NOMO-1 treated with dmso at 0.1 percent for 144 hours (cell line): Measurements from ENCODE around the gene STX7.
"Not testable (repeated sequence)": the region's sequence is repeated elsewhere in the genome, so short reads cannot be mapped to it uniquely, and the experiment has no call there.

Experiments used
- DNase-seq: peaks from one replicate; lab custom pipeline; 2025; ENCODE audit not compliant: unreplicated experiment; lab: John Stamatoyannopoulos, UW

STX7 gene, protein sequence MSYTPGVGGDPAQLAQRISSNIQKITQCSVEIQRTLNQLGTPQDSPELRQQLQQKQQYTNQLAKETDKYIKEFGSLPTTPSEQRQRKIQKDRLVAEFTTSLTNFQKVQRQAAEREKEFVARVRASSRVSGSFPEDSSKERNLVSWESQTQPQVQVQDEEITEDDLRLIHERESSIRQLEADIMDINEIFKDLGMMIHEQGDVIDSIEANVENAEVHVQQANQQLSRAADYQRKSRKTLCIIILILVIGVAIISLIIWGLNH

GRCh38 chr6:132512638-132513632 is at the start of gene STX7:
Gene STX7 (minus strand): TSS chr6:132513116. CDS start chr6:132503530, 9,586 bp downstream.
- DNase-seq = peak; percentile 82

GRCh38 chr6:132560087-132560486 is 47.2 kb upstream of the STX7 start:
- DNase-seq = not testable (repeated sequence)

DNA sequence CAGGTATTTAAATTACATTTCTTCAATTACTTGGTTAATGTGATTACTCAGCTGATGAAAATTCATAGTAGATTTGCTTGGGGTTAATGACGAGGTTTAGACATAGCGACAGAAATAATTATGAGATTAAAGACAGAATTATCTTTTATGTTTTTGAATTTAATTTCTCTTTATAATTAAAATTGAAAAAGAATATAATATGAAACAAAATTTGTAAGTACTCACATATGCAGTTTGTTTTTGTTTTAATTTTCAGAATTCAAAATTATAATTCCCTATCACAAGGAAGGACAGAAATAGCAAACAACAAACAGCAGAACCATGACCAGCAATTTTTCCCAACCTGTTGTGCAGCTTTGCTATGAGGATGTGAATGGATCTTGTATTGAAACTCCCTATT is 39.5 kb upstream of the STX7 start, which contains the start of gene TAAR8:
TAAR8 (plus strand) TSS at position 301 of the 400 bp plus-strand sequence; CDS start at position 322, 21 bp downstream.
- DNase-seq = no peak

DNA sequence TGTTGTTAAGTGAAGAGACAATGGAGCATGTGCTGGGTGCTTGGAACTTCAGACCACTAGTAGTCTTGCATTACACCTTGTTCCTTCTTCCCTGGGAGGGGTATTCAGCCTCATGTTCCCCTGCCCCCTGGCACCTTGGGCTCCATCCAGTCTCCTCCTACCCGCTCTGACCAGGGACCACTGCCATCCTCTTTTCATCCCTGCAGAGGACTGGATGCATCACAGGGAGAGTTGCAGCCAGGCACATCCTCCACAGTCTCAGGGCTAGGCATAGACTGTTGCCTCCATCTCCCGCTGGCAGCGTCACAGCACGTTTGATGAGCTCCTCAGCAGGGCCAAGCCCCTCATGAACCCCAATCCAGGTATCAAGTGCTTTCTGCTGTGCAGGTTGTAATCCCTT is 38.3 kb upstream of the STX7 start:
- DNase-seq = no peak

DNA sequence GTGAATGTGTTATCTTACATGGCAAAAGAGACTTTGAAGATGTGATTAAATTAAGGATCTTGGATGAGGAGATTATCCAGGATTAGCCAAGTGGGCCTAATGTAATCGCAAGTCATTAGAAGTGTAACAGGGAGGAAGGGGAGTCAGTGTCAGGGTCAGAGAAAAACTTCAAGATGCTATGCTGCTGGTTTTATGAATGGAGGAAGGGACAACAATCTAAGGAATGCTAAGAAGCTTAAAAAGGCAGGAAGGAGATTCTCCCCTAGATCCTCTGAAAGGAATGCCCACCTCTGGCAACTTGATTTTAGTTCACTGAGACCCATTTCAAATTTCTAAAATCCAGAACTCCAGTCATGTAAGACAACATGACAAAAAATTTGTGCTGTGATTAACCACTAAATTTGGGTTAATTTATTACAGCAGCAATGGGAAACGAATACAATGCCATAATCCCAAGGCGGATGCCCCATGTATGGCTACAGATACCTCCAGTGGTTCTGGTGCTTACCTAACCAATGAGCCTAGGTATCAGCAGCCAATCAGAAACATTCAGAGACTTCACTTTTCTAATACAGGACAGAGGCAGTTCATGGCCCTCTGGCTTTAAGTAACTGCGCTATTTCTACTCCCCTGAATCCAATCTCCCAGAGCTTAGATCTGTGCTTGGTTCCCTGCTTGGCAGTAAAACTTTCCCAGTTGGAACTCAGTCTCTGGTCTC is 36.0 kb upstream of the STX7 start:
- no peak for DNase-seq

- no peak for DNase-seq
Observed at GRCh38 chr6:132544826-132545225, 31.9 kb upstream of the STX7 start.

- no peak for DNase-seq
Observed at GRCh38 chr6:132537977-132538376, 25.1 kb upstream of the STX7 start, which contains the start of gene TAAR9. Gene TAAR9 (plus strand): TSS chr6:132538277. CDS start chr6:132538290, 13 bp downstream.

- DNase-seq = no peak
Observed at GRCh38 chr6:132537145-132537544, 24.2 kb upstream of the STX7 start.

DNA sequence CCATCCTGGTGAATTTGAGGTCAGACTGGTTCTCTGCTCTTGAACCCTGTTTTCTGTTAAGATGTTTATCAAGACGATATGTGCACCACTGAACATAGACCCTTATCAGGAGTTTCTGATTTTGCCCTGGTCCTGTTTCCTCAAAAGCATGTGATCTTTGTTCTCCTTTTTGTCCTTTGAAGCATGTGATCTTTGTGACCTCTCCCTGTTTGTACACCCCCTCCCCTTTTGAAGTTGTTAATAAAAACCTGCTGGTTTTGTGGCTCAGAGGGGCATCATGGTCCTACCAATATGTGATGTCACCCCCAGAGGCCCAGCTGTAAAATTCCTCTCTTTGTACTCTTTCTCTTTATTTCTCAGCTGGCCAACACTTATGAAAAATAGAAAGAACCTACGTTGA is 21.6 kb upstream of the STX7 start:
- not testable (repeated sequence) for DNase-seq

GRCh38 chr6:132530293-132530974 is 17.5 kb upstream of the STX7 start:
- peak; percentile 13 for DNase-seq

GRCh38 chr6:132527791-132528190 is 14.9 kb upstream of the STX7 start:
- no peak for DNase-seq

GRCh38 chr6:132526461-132526860 is 13.5 kb upstream of the STX7 start:
- DNase-seq = no peak

DNA sequence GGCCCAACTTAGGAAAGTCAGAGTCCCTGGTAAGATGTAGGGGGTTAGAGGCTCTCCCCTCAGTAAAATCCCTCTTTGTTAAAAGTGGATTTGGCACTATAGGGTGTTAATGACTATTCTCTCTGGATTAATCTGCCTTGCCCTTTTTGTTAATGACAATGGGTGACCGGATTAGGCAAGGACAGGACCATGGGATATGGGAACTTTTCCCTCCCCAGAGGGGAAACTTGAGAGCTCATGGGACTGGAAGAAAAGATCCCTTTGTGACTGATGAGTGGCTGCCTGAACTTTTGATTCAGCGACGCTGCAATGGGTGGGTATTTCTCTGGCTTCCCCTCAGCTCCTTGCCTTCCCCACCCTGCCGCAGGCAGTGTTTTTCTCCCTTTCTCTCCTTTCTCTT is 12.9 kb upstream of the STX7 start:
- no peak for DNase-seq

GRCh38 chr6:132524646-132525045 is 11.7 kb upstream of the STX7 start:
- DNase-seq = no peak

DNA sequence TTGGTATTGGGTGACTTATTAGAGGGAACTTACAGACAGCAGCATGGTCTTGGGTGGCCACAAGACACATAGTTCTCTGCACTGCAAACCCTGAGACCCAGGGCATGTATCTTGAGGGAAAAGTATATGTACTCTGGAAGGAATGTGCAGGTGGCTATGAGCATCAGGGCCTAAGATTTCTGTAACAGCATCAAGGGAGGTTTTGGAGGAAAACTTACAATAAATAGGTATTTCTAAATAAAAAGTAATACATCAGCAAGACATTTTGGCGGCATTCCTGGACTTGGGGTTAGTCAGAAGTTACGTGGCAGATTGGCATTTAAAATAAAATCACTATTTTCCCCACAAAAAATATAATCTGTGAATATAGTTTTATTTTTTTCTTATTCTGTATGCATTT is 8.0 kb upstream of the STX7 start:
- no peak for DNase-seq

GRCh38 chr6:132515386-132515785 is 2.5 kb upstream of the STX7 start:
- DNase-seq = no peak

GRCh38 chr6:132513831-132514545 is 1.1 kb upstream of the STX7 start:
- DNase-seq = peak; percentile 11

GRCh38 chr6:132512342-132512637 is 626 bp downstream of the STX7 start:
- no peak for DNase-seq

DNA sequence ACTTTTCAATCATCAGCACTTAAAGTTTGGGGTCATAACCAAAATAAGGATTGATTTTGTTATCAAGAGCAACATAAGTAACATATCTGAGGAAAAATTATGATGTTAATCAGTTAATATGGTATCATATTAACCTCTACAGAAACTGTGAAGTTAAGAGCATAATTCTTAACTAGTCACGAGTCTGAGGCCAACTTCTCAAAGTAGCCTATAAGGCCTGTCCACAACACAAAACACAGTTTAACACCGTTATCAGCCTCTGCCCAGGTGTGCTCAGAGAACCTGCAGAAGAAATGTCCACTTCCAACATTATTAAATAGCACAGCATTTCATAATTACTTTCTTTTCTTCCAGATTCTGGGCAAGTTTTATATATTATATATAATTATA is 1.1 kb downstream of the STX7 start:
- DNase-seq = no peak

- DNase-seq = no peak
Observed at GRCh38 chr6:132511210-132511830, 1.6 kb downstream of the STX7 start.
